Measurements from ENCODE around the gene ZNF750.

Gene ZNF750

GRCh38 chr17:82832881-82833475 lies 6.8 kb downstream of the ZNF750 start:
- no peak for DNase-seq

GRCh38 chr17:82832411-82832810 lies 7.4 kb downstream of the ZNF750 start:
- no peak for DNase-seq

DNA sequence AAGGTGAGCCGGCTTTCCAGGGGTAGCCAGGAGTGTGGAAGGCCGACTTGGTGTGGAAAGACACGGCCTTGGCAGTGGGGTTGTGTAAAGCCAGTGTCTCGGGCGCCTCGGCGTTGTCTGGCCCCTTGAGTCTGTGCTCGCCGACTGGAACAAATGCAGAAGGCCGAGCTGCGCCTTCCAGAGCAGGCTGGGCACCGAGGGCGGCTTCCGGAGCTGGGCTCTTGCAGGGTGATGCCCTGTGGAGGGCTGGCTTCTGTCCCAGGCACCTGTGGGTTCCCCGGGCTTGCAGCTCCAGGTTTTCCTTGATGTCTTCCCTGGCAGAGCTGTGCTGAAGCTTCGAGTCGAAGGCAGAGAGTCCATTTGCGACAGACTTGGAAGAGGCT lies 8.0 kb downstream of the ZNF750 start:
- DNase-seq, result no peak

- no peak for DNase-seq
Observed at GRCh38 chr17:82831041-82831817, 8.6 kb downstream of the ZNF750 start.

DNA sequence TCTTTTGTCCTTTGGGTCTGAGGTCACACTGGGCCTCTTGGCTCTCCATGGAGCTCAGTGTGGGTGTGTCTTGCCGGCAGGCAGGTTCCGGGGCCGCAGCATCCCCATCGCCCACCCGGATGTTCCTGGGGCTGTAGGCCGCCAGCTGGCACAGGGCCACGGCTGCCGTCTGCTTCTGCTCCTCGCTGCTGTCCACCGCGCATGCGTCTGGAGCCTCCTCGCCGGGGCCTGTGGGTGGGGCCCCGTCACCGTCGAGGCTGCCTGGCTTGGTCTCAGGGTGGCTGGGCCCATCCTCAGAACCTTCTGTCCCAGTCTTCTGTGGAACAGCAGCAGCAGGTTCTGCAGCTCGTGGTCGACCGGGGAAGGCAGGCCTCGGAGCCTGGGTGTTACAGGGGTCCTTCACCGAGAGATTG lies 9.6 kb downstream of the ZNF750 start:
- DNase-seq, result no peak

- DNase-seq, result no peak
Observed at GRCh38 chr17:82828875-82829487, 10.8 kb downstream of the ZNF750 start.

DNA sequence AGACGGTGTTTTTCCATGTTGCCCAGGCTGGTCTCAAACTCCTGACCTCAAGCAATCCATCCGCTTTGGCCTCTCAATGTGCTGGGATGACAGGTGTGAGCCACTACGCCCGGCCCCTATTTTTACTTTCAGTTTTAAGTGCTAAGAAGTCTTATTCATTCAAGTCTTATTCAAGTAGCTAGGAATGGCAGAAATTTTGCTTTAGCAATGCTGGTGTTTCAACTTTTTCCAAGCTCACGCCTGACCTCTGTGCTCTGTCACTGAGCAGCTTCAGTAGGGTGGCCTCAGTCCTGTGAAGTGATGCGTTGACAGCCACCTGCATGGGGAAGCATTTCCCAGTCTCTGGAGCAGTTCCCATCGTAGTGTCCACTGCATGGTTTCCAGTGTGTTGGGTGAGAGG lies 12.9 kb downstream of the ZNF750 start:
- no peak for DNase-seq

DNA sequence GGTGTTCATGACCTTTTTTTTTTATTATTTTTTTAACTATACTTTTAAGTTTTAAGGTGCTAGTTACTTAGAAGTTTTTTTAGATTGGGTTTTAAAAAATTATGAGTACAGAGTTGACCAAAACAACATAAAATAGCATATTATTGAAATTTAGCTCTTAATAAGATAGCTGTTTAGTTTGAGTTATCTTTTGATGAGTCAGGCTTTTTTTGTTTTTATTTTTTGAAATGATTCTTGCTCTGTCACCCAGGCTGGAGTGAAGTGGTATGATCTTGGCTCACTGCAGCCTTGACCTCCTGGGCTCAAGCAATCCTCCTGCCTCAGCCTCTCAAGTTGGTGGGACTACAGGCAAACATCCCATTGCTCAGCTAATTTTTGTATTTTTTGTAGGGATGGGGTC lies 13.6 kb downstream of the ZNF750 start:
- DNase-seq, result no peak

DNA sequence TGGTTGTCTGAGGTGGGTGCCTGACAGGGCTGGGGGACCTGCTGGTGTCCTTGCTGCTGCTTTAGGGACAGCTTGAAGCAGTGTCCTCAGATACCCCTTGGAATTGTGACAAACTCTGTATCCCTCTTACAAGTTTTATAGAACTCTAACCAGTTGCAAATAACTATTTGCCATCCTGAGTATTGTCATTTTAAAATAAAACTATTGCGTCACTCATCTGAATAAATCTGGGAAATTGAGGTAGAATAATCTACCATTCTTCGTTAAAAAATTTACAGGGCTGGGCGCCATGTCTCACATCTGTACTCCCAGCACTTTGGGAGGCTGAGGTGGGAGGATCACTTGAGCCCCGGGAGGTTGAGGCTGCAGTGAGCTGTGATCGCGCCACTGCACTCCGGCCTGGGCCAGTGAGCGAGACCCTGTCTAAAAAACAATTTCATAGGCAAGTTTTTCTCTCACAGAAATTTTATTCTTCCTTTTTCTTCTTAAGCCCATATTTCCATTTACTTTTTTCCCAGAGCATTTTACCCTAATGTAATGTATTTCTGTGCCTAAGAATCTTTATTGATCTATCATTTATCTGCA lies 14.2 kb downstream of the ZNF750 start:
- no peak for DNase-seq

GRCh38 chr17:82823004-82823403 lies 16.8 kb downstream of the ZNF750 start:
- DNase-seq, result no peak

DNA sequence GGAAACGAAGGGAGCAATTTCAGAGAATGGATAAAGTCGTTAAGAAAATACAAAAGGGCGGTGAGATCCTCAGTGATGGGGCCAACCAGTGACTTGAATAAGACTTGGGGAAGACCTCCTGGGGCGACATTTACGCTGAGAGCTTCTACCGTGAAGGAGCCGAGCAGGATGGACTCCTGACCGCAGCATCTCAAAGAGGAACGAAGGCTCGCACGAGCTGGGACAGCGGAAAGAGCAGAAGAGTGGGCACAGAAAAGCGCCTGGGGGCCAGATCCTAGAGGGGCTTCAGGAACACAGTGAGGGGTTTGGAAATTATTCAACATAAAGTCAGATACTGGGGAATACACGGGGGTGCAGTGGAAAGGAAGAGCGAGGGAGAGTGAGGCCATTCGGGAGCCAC lies 17.5 kb downstream of the ZNF750 start:
- DNase-seq, result no peak

DNA sequence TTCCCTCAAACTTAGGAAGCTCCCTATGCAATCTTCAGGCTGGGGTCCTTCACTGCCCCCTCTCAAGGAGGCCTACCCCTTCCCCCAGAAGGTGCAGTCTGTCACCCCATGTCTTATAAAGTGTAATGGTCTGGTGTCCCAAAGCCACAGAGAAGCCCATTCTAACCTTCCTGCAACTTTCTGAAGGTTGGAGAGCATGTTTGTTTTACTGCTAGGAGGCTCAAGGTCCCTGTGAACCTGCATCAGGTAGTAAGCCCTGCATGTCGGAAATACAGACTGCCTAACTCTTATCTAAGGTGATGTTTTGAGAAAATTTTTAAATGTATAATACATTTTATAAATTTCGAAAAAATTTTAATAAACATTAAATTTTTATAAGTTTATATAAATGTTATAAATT lies 18.3 kb downstream of the ZNF750 start:
- no peak for DNase-seq

GRCh38 chr17:82820278-82821251 lies 19.3 kb downstream of the ZNF750 start:
- no peak for DNase-seq

GRCh38 chr17:82817947-82818346 lies 21.9 kb downstream of the ZNF750 start:
- DNase-seq, result no peak

DNA sequence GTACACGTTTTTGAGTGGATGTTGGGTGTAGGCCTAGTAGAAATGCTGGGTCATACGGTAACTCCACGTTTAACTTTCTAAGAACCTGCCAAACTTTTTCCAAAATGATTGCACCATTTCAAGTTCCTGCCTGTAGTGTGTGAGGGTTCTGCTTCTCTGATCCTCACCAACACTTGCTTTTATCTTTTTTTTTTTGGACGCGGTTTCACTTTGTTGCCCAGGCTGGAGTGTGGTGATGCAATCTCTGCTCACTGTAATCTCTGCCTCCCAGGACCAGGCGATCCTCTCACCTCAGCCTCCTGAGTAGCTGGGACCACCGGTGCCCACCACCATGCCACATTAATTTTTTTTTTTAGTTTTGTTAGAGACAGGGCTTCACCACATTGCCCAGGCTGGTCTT lies 23.5 kb downstream of the ZNF750 start:
- DNase-seq, result no peak

- DNase-seq, result no peak
Observed at GRCh38 chr17:82815790-82816305, 24.0 kb downstream of the ZNF750 start.

- no peak for DNase-seq
Observed at GRCh38 chr17:82815354-82815753, 24.5 kb downstream of the ZNF750 start.

GRCh38 chr17:82814834-82815233 lies 25.0 kb downstream of the ZNF750 start:
- no peak for DNase-seq

- DNase-seq, result no peak
Observed at GRCh38 chr17:82813299-82814051, 26.3 kb downstream of the ZNF750 start.

DNA sequence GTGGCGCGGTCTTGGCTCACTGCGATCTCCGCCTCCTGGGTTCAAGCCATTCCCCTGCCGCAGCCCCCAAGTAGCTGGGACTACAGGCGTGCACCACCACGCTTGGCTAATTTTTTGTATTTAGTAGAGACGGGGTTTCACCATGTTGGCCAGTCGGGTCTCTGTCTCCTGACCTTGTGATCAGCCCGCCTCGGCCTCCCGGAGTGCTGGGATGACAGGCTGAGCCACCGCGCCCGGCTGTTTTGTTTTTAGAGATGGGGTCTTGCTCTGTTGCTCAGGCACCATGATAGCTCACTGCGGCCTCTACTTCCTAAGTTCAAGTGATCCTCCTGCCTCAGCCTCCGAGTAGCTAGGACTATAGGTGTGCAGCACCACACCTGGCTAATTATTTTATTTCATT lies 27.2 kb downstream of the ZNF750 start:
- no peak for DNase-seq

GRCh38 chr17:82812058-82812457 lies 27.8 kb downstream of the ZNF750 start:
- no peak for DNase-seq

Data from NCI-H1092 treated with DMSO at 0.1 percent for 48 hours (cell line).